WERI-Rb-1 (cell line): Measurements from ENCODE around the gene SPACA7.

ENCODE experiments used
- DNase-seq: peaks from one replicate; pipeline ENCODE4 v3.0.0-alpha.2; 2020
- H3K27ac ChIP-seq: fragments of 250-450 bp; sonication (Bioruptor Pico); 2 replicates; pipeline ENCODE4 v1.5.1; 2020; ENCODE audit warnings: mild to moderate bottlenecking, moderate library complexity
- H3K27me3 ChIP-seq: fragments of 250-450 bp; sonication (Bioruptor Pico); 2 replicates; pipeline ENCODE4 v1.5.1; 2021; ENCODE audit warnings: mild to moderate bottlenecking, low read depth, moderate library complexity; ENCODE audit not compliant: insufficient read depth, severe bottlenecking
- H3K36me3 ChIP-seq: fragments of 250-450 bp; sonication (Bioruptor Pico); 2 replicates; pipeline ENCODE4 v1.5.1; 2020; ENCODE audit warnings: mild to moderate bottlenecking, moderate library complexity
- H3K4me3 ChIP-seq: 2 replicates; pipeline ENCODE4 v1.5.1; 2011; ENCODE audit warnings: low read depth, mild to moderate bottlenecking, control low read depth, low read length
- H3K9me3 ChIP-seq: fragments of 250-450 bp; sonication (Bioruptor Pico); 2 replicates; pipeline ENCODE4 v1.5.1; 2021; ENCODE audit warnings: mild to moderate bottlenecking, moderate library complexity; ENCODE audit not compliant: severe bottlenecking
- CTCF ChIP-seq: IDR thresholded peaks from 2 replicates; pipeline ENCODE4 v1.5.1; 2011; ENCODE audit warnings: low read depth, mild to moderate bottlenecking, control low read depth, inconsistent platforms, low read length

Gene SPACA7

GRCh38 chr13:112468069-112468468 is 91.9 kb downstream of the SPACA7 start:
- peaks cover 2% of the 10 kb centered on the region for H3K9me3 ChIP-seq
- no peaks in the 10 kb centered on the region for H3K36me3 ChIP-seq
- H3K4me3 ChIP-seq: no peak overlapping the region
- H3K27ac ChIP-seq: no peak overlapping the region
- H3K27me3 ChIP-seq: peaks cover 63% of the 10 kb centered on the region
- TF ChIP-seq CTCF: no peak
- no peak for DNase-seq

GRCh38 chr13:112469071-112469745 is 93.1 kb downstream of the SPACA7 start:
- no peak for TF ChIP-seq CTCF
- no peak for DNase-seq
- peaks cover 51% of the 10 kb centered on the region for H3K27me3 ChIP-seq
- H3K27ac ChIP-seq: no peak overlapping the region
- H3K36me3 ChIP-seq: no peaks in the 10 kb centered on the region
- H3K4me3 ChIP-seq: no peak overlapping the region
- peaks cover 2% of the 10 kb centered on the region for H3K9me3 ChIP-seq

GRCh38 chr13:112473818-112474217 is 97.7 kb downstream of the SPACA7 start:
- Histone ChIP-seq H3K4me3 (no peak overlapping the region), H3K27me3 (peaks cover 10% of the 10 kb centered on the region), H3K36me3 (no peaks in the 10 kb centered on the region), H3K27ac (no peak overlapping the region), H3K9me3 (peaks cover 2% of the 10 kb centered on the region)
- DNase-seq: no peak
- no peak for TF ChIP-seq CTCF

GRCh38 chr13:112474869-112475268 is 98.7 kb downstream of the SPACA7 start:
- Histone ChIP-seq H3K27me3 (peaks cover 2% of the 10 kb centered on the region), H3K27ac (no peak overlapping the region), H3K9me3 (peaks cover 2% of the 10 kb centered on the region), H3K36me3 (no peaks in the 10 kb centered on the region), H3K4me3 (no peak overlapping the region)
- TF ChIP-seq CTCF: no peak
- DNase-seq: no peak

- H3K27ac ChIP-seq: no peak overlapping the region
- no peak for TF ChIP-seq CTCF
- no peak overlapping the region for H3K4me3 ChIP-seq
- no peaks in the 10 kb centered on the region for H3K36me3 ChIP-seq
- no peak for DNase-seq
- H3K9me3 ChIP-seq: peaks cover 2% of the 10 kb centered on the region
- no peaks in the 10 kb centered on the region for H3K27me3 ChIP-seq
These were observed 99.7 kb downstream of the SPACA7 start for GRCh38 chr13:112475889-112476288.

- Histone ChIP-seq H3K36me3 (no peaks in the 10 kb centered on the region), H3K27ac (no peak overlapping the region), H3K4me3 (no peak overlapping the region), H3K9me3 (no peaks in the 10 kb centered on the region), H3K27me3 (no peaks in the 10 kb centered on the region)
- no peak for TF ChIP-seq CTCF
- no peak for DNase-seq
These were observed 101.0 kb downstream of the SPACA7 start for GRCh38 chr13:112477070-112477619.
